ENCODE results near the gene ADAMTSL5.
A peak's percentile ranks its signal among the peaks of the same experiment; 100 is the strongest.

DNA sequence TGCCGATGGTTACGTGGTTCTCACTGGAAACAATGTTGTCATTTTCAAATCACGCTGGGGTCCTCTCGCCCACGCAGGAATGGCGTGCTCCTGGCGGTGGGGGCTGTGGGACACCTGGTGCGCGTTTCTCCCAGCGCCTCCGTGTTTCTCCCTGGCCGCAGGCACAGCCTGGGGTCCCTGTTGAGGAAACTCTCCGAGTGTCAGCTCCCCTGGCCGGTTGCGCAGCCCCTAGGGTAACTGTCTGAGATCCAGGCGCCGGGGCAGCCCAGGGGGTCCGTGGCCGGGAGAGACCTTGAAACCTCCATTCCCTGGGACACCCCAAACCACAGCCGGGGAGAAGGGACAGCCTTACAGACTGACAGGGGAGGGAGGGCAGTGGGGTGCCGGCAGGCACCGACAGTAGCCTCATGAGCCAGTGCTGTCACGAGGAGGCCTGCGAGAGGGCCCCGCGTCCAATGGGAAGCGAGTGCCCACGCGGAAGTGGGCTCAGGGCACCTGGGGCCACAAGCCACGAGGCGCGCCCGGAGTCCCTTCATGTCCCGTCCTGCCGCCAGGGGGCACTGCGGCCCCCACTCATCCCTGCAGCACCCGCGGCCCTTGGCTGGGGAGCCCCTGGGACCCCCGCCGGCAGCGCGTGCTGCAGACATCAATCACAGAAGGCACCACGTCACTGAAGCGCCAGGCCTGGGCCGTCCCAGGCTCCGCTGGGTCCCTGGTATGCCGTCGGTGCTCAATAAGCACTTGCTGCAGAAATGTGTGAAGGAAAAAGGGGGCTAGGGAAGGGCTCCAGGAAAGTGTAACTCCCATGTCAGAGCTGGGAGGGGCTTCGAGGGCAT, 9.5 kb downstream of the ADAMTSL5 start:
- TF ChIP-seq, protein P1, sequence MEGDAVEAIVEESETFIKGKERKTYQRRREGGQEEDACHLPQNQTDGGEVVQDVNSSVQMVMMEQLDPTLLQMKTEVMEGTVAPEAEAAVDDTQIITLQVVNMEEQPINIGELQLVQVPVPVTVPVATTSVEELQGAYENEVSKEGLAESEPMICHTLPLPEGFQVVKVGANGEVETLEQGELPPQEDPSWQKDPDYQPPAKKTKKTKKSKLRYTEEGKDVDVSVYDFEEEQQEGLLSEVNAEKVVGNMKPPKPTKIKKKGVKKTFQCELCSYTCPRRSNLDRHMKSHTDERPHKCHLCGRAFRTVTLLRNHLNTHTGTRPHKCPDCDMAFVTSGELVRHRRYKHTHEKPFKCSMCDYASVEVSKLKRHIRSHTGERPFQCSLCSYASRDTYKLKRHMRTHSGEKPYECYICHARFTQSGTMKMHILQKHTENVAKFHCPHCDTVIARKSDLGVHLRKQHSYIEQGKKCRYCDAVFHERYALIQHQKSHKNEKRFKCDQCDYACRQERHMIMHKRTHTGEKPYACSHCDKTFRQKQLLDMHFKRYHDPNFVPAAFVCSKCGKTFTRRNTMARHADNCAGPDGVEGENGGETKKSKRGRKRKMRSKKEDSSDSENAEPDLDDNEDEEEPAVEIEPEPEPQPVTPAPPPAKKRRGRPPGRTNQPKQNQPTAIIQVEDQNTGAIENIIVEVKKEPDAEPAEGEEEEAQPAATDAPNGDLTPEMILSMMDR (IDR thresholded peaks at IDR 0.05; ENCODE audit: insufficient read depth, low read length, poor library complexity, severe bottlenecking): peak; percentile 59
- TF ChIP-seq EZH2phosphoT487 (conservative IDR thresholded peaks at IDR 0.05; ENCODE audit: low read length): no peak

All from SU-DHL-6 (cell line).